Esophagus muscularis mucosa (tissue), 4 donors: Measurements from ENCODE around the gene AGXT2.

Experiments used
- CTCF ChIP-seq, 3 experiments: fragments of 200-600 bp in 2 of 3; fragments of 450-650 bp in 1 of 3; sonication (generic) in 2 of 3; IDR thresholded peaks; one replicate each; pipeline ENCODE4 v1.5.1; 2017 to 2019; ENCODE audit warnings: antibody characterized with exemption in 3 of 3, mild to moderate bottlenecking in 2 of 3, moderate library complexity in 1 of 3
- EP300 ChIP-seq: sonication (generic); formaldehyde crosslinking; IDR thresholded peaks from one replicate; pipeline ENCODE4 v1.6.1; 2017; ENCODE audit warnings: antibody characterized with exemption
- POLR2A ChIP-seq: fragments of 450-650 bp; IDR thresholded peaks from one replicate; pipeline ENCODE4 v1.6.1; 2017; ENCODE audit warnings: antibody characterized with exemption, moderate library complexity, mild to moderate bottlenecking, low read depth
- POLR2AphosphoS5 ChIP-seq, 2 donors: sonication (generic); formaldehyde crosslinking; IDR thresholded peaks; one replicate each; pipeline ENCODE4 v1.6.1; 2017; ENCODE audit warnings: antibody characterized with exemption in 2 of 2

- TF ChIP-seq CTCF (IDR thresholded peaks at IDR 0.05) (no peak), POLR2AphosphoS5 (IDR thresholded peaks at IDR 0.05) (no peak), POLR2A (no peak), EP300 (no peak)
Observed at GRCh38 chr5:35031276-35031675, 16.5 kb downstream of the AGXT2 start.
